Tibial artery (tissue), 4 donors: ENCODE data around the gene ZNF280B.

ENCODE experiments used
- DNase-seq, 2 donors: peaks; one replicate each; pipeline ENCODE4 v3.0.0-alpha.2; 2019
- H3K27ac ChIP-seq, 2 donors: fragments of 200-600 bp; sonication (generic) in 1 of 2; 1 replicate in 1 of 2; 2 replicates in 1 of 2; pipeline ENCODE4 v1.5.1; 2018 to 2019; ENCODE audit warnings: mild to moderate bottlenecking in 1 of 2
- H3K27me3 ChIP-seq, 2 donors: fragments of 200-600 bp; sonication (generic) in 1 of 2; one replicate each; pipeline versions ENCODE4 v1.5.1 to v1.6.0; 2016 to 2019
- H3K36me3 ChIP-seq, 3 donors: fragments of 200-600 bp; sonication (generic) in 2 of 3; one replicate each; pipeline ENCODE4 v1.5.1; 2016 to 2019; ENCODE audit warnings: mild to moderate bottlenecking in 2 of 3
- H3K4me1 ChIP-seq, 4 donors: fragments of 200-600 bp; sonication (generic) in 2 of 4; 1 replicate in 3 of 4; 2 replicates in 1 of 4; pipeline ENCODE4 v1.5.1; 2016 to 2019
- H3K4me3 ChIP-seq, 2 donors: fragments of 200-600 bp; sonication (generic) in 1 of 2; 1 replicate in 1 of 2; 2 replicates in 1 of 2; pipeline ENCODE4 v1.5.1; 2018 to 2019; ENCODE audit warnings: mild to moderate bottlenecking in 2 of 2
- H3K9me3 ChIP-seq, 3 donors: fragments of 200-600 bp; sonication (generic) in 1 of 3; one replicate each; pipeline ENCODE4 v1.5.1; 2016 to 2019
- intact Hi-C: fragments of 100-400 bp; cut with DNase I; formaldehyde crosslinking; loops from one replicate; pipeline ENCODE4 v1.15.0; 2023; ENCODE audit warnings: low total_unique reads
- TF ChIP-seq, protein P1 (sequence below), 2 experiments: fragments of 200-600 bp in 1 of 2; fragments of 450-650 bp in 1 of 2; IDR thresholded peaks; one replicate each; pipeline ENCODE4 v1.5.1; 2017 to 2019; ENCODE audit warnings: antibody characterized with exemption in 2 of 2, mild to moderate bottlenecking in 1 of 2, moderate library complexity in 1 of 2

ZNF280B gene

DNA sequence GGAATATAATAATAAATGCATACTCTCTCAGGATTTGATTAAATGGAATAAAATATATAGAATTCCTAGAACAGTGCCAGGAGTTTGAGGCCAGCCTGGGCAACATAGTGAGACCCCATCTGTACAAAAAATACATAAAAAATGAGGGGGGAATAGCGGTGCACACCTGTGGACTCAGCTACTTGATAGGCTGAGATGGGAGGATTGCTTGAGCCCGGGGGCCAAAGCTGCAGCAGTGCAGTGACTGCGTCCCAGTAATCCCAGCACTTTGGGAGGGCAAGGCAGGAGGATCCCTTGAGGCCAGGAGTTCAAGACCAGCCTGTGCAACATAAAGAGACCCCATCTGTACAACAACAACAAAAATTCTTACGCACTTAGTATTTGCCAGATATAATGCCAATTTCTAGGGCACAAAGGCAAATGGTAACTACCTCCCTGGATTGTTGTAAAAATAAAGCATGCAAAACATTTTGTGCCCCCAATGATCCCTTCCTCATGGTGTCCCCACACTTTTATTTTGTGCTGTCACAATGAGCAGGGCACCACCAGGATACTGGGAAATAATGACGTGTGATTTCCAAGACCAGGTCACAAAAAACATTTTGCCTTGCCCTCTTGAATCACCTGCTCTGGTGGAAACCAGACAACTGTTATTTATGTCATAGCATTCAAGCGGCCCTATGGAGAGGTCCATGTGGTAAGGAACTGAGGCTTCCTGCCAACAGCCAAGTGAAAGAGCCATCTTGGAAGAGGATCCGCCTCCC, 29.9 kb upstream of the ZNF280B start:
- H3K27ac ChIP-seq: no peak overlapping the region
- intact Hi-C loops: loop anchor here (10.0 kb wide), 1 partner anchor 1676 kb away; no protein-coding TSS in a partner anchor
- TF ChIP-seq, protein P1, sequence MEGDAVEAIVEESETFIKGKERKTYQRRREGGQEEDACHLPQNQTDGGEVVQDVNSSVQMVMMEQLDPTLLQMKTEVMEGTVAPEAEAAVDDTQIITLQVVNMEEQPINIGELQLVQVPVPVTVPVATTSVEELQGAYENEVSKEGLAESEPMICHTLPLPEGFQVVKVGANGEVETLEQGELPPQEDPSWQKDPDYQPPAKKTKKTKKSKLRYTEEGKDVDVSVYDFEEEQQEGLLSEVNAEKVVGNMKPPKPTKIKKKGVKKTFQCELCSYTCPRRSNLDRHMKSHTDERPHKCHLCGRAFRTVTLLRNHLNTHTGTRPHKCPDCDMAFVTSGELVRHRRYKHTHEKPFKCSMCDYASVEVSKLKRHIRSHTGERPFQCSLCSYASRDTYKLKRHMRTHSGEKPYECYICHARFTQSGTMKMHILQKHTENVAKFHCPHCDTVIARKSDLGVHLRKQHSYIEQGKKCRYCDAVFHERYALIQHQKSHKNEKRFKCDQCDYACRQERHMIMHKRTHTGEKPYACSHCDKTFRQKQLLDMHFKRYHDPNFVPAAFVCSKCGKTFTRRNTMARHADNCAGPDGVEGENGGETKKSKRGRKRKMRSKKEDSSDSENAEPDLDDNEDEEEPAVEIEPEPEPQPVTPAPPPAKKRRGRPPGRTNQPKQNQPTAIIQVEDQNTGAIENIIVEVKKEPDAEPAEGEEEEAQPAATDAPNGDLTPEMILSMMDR (IDR thresholded peaks at IDR 0.05): no peak
- no peak overlapping the region for H3K4me3 ChIP-seq
- H3K4me1 ChIP-seq: no peaks in the 10 kb centered on the region
- no peaks in the 10 kb centered on the region for H3K9me3 ChIP-seq
- peaks cover 0 to 2% of the 10 kb centered on the region in 2 donors for H3K27me3 ChIP-seq
- H3K36me3 ChIP-seq: no peaks in the 10 kb centered on the region
- DNase-seq: no peak

DNA sequence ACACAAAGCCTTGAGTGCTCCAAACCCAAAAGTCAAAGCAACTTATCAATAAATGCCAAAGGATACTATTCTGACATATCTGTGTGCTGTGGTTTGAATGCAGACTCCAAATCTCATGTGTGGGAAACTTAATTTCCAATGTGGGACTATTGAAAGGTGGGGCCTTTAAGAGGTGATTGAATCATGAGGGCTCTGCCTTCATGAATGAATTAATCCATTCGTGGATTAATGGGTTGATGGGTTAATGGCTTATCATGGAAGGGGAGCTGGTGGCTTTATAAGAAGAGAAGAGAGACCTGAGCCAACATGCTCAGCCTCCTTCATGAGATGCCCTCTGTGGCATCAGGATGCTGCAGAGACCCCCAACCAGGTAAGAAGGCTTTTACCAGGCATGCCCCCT, 28.4 kb upstream of the ZNF280B start:
- Histone ChIP-seq H3K36me3 (no peaks in the 10 kb centered on the region), H3K4me1 (no peaks in the 10 kb centered on the region), H3K4me3 (no peak overlapping the region), H3K27ac (no peak overlapping the region), H3K27me3 (peaks cover 0 to 6% of the 10 kb centered on the region in 2 donors), H3K9me3 (no peaks in the 10 kb centered on the region)
- DNase-seq: no peak
- intact Hi-C loops: loop anchor here (10.0 kb wide), 1 partner anchor 1678 kb away; no protein-coding TSS in a partner anchor
- TF ChIP-seq, protein P1 (IDR thresholded peaks at IDR 0.05): no peak

DNA sequence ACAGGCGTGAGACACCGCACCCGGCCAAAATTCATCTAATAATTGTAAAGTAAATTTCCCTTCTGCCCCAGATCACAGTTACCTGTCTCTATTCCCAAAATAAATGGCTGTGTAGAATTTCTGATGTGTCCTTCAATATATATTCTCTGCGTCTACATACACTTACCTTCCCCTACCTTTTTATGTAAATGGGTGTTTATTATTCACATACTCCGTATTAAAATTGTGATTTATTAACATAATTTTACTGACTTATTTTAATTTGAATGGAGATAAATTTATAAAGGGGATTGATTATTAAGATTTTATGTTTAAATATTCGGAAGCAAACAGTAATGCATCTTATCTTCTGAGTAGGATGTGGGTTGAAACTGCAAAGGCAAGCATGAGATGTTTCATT, 28.0 kb upstream of the ZNF280B start:
- TF ChIP-seq, protein P1 (IDR thresholded peaks at IDR 0.05): no peak
- Histone ChIP-seq H3K4me3 (no peak overlapping the region), H3K4me1 (no peaks in the 10 kb centered on the region), H3K27me3 (peaks cover 0 to 6% of the 10 kb centered on the region in 2 donors), H3K27ac (no peak overlapping the region), H3K9me3 (no peaks in the 10 kb centered on the region), H3K36me3 (no peaks in the 10 kb centered on the region)
- intact Hi-C loops: loop anchor here (10.0 kb wide), 1 partner anchor 1678 kb away; no protein-coding TSS in a partner anchor
- no peak for DNase-seq

DNA sequence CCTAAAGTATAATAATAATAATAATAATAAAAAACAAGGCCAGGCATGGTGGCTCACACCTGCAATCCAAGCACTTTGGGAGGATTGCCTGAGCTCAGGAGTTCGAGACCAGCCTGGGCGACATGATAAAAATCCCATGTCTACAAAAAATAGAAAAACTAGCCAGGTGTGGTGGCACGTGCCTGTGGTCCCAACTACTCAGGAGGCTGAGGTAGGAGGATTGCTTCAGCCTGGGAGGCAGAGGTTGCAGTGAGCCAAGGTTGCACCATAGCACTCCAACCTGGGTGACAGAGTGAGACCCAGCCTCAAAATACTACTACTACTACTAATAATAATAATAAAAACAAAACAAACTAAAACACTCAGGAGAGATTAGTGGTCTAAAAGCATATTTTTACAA, 27.1 kb upstream of the ZNF280B start:
- H3K9me3 ChIP-seq: no peaks in the 10 kb centered on the region
- no peaks in the 10 kb centered on the region for H3K36me3 ChIP-seq
- H3K4me1 ChIP-seq: no peaks in the 10 kb centered on the region
- DNase-seq: no peak
- TF ChIP-seq, protein P1 (IDR thresholded peaks at IDR 0.05): no peak
- no peak overlapping the region for H3K4me3 ChIP-seq
- H3K27ac ChIP-seq: no peak overlapping the region
- intact Hi-C loops: loop anchor here (10.0 kb wide), 1 partner anchor 1679 kb away; no protein-coding TSS in a partner anchor
- peaks cover 0 to 6% of the 10 kb centered on the region in 2 donors for H3K27me3 ChIP-seq

DNA sequence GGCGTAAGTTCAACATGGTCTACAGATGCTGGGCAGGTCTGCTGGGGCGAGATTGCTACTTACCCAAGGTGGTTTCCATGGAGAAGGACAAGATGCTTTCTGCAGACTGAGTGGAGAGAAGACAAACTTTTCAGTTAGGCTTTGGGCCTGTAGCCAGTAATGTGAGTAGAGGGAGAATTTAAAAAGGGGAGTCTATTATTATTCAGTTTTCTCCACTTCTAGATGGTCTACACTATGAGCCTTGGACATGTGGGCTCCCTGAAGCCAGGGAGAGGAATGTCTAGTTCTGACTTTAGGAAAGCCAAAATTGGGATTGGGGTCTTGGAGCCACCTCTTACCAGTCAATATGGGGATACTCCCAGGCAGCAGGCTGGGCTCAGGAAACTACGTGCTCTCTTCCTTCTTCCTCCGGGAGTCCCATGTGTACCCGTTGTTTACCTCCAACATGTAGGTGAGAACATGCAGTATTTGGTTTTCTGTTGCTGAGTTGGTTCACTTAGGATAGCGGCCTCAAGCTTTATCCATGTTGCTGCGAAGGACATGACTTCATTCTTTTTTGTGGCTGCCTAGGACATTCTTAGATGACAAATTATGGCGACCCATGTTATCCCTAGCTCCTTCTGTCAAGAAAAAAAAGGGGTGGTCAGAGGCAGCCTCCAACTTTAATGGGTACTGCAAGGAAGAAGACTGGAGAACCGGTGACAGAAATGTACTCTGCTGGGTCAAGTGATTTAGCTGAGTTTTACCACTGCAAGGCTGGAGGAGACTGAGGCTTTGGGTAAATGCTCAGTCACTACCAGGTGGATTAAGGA, 26.3 kb upstream of the ZNF280B start:
- Histone ChIP-seq H3K36me3 (no peaks in the 10 kb centered on the region), H3K4me3 (no peak overlapping the region), H3K27ac (no peak overlapping the region), H3K9me3 (no peaks in the 10 kb centered on the region), H3K4me1 (no peaks in the 10 kb centered on the region), H3K27me3 (peaks cover 0 to 6% of the 10 kb centered on the region in 2 donors)
- TF ChIP-seq, protein P1 (IDR thresholded peaks at IDR 0.05): no peak
- no peak for DNase-seq
- intact Hi-C loops: loop anchor here (10.0 kb wide), 1 partner anchor 1680 kb away; no protein-coding TSS in a partner anchor
